HEK293 (cell line): ENCODE results near the gene TMOD1.
"Not testable (repeated sequence)": the region's sequence is repeated elsewhere in the genome, so short reads cannot be mapped to it uniquely, and the experiment has no call there.

ENCODE experiments used
- CTCF ChIA-PET: fragments of 350-600 bp; formaldehyde crosslinking; extraction: SDS; loops from one replicate; lab custom pipeline; 2021; ENCODE audit warnings: antibody characterized with exemption; lab: Yijun Ruan, JAX
- POLR2A ChIA-PET: fragments of 300-600 bp; formaldehyde crosslinking; extraction: SDS; loops from one replicate; lab custom pipeline; 2020; ENCODE audit warnings: antibody characterized with exemption, inconsistent platforms; lab: Yijun Ruan, JAX
- H3K27ac ChIP-seq: fragments of 200-500 bp; sonication (Bioruptor generic); 2 replicates; pipeline ENCODE4 v1.5.1; 2014; ENCODE audit warnings: low read depth, low read length, control low read depth, inconsistent platforms; ENCODE audit errors: extremely low read depth
- H3K36me3 ChIP-seq, 2 experiments: fragments of 200-500 bp in 1 of 2; sonication (Bioruptor generic) in 1 of 2; 1 replicate in 1 of 2; 2 replicates in 1 of 2; pipeline ENCODE4 v1.5.1; 2014 to 2017; ENCODE audit warnings: inconsistent platforms in 2 of 2, low read length in 2 of 2; ENCODE audit not compliant: control insufficient read depth in 2 of 2, insufficient read depth in 1 of 2
- H3K4me1 ChIP-seq: fragments of 200-500 bp; sonication (Bioruptor generic); 2 replicates; pipeline ENCODE4 v1.5.1; 2014; ENCODE audit warnings: mild to moderate bottlenecking, low read length, inconsistent platforms; ENCODE audit not compliant: control insufficient read depth, insufficient read depth
- H3K4me3 ChIP-seq: 2 replicates; pipeline ENCODE4 v1.5.1; 2011; ENCODE audit warnings: low read depth, mild to moderate bottlenecking, control low read depth, low read length, moderate library complexity
- H3K9me3 ChIP-seq: fragments of 200-500 bp; sonication (Bioruptor generic); 2 replicates; pipeline ENCODE4 v1.5.1; 2014; ENCODE audit warnings: low read depth, low read length, inconsistent platforms; ENCODE audit not compliant: control insufficient read depth, insufficient read depth
- GLI2 ChIP-seq: fragments of 450-650 bp; formaldehyde crosslinking; IDR thresholded peaks from 2 replicates; pipeline ENCODE4; 2017; ENCODE audit warnings: missing biosample characterization, missing genetic modification characterization, low read depth, borderline replicate concordance
- ZNF114 ChIP-seq: fragments of 450-650 bp; formaldehyde crosslinking; IDR thresholded peaks from 2 replicates; pipeline ENCODE4 v1.5.0; 2017; ENCODE audit warnings: missing biosample characterization, missing genetic modification characterization
- ZNF146 ChIP-seq: fragments of 450-650 bp; formaldehyde crosslinking; IDR thresholded peaks from 2 replicates; pipeline ENCODE4 v1.5.1; 2016; ENCODE audit warnings: missing biosample characterization, missing genetic modification characterization
- ZNF19 ChIP-seq: fragments of 450-650 bp; formaldehyde crosslinking; IDR thresholded peaks from 2 replicates; pipeline ENCODE4; 2016; ENCODE audit warnings: missing biosample characterization, missing genetic modification characterization, low read depth
- ZNF202 ChIP-seq: fragments of 450-650 bp; formaldehyde crosslinking; IDR thresholded peaks from 2 replicates; pipeline ENCODE4 v1.5.1; 2016; ENCODE audit warnings: missing biosample characterization, missing genetic modification characterization, borderline replicate concordance
- ZNF266 ChIP-seq: fragments of 450-650 bp; formaldehyde crosslinking; IDR thresholded peaks from 2 replicates; pipeline ENCODE4 v1.5.1; 2016; ENCODE audit warnings: missing biosample characterization, missing genetic modification characterization, low read depth
- ZNF335 ChIP-seq: fragments of 450-650 bp; formaldehyde crosslinking; conservative IDR thresholded peaks from 2 replicates; pipeline ENCODE4 v1.5.1; 2016; ENCODE audit warnings: missing biosample characterization, missing genetic modification characterization
- ZNF341 ChIP-seq: fragments of 450-650 bp; formaldehyde crosslinking; IDR thresholded peaks from 2 replicates; pipeline ENCODE4; 2016; ENCODE audit warnings: low read depth, missing biosample characterization, missing genetic modification characterization
- ZNF391 ChIP-seq: fragments of 450-650 bp; formaldehyde crosslinking; IDR thresholded peaks from 2 replicates; pipeline ENCODE4 v1.5.1; 2016; ENCODE audit warnings: low read depth, missing biosample characterization, missing genetic modification characterization, borderline replicate concordance
- ZNF585B ChIP-seq: fragments of 450-650 bp; formaldehyde crosslinking; IDR thresholded peaks from 2 replicates; pipeline ENCODE4 v1.5.1; 2016; ENCODE audit warnings: missing biosample characterization, missing genetic modification characterization
- ZNF623 ChIP-seq: fragments of 450-650 bp; formaldehyde crosslinking; IDR thresholded peaks from 2 replicates; pipeline ENCODE4 v1.5.1; 2016; ENCODE audit warnings: missing biosample characterization, missing genetic modification characterization
- TF ChIP-seq, protein P1 (sequence below): fragments of 450-650 bp; formaldehyde crosslinking; IDR thresholded peaks from 2 replicates; pipeline ENCODE4 v1.5.1; 2016; ENCODE audit warnings: missing biosample characterization, missing genetic modification characterization
- TF ChIP-seq, protein P2 (sequence below): fragments of 450-650 bp; formaldehyde crosslinking; IDR thresholded peaks from 2 replicates; pipeline ENCODE4 v1.5.1; 2016; ENCODE audit warnings: missing biosample characterization, missing genetic modification characterization
- TF ChIP-seq, protein P3 (sequence below): fragments of 450-650 bp; formaldehyde crosslinking; IDR thresholded peaks from 2 replicates; pipeline ENCODE4 v1.5.1; 2017; ENCODE audit warnings: missing biosample characterization, missing genetic modification characterization
- TF ChIP-seq, protein P4 (sequence below): fragments of 450-650 bp; formaldehyde crosslinking; IDR thresholded peaks from 2 replicates; pipeline ENCODE4 v1.5.1; 2016; ENCODE audit warnings: missing biosample characterization, missing genetic modification characterization

Gene TMOD1

DNA sequence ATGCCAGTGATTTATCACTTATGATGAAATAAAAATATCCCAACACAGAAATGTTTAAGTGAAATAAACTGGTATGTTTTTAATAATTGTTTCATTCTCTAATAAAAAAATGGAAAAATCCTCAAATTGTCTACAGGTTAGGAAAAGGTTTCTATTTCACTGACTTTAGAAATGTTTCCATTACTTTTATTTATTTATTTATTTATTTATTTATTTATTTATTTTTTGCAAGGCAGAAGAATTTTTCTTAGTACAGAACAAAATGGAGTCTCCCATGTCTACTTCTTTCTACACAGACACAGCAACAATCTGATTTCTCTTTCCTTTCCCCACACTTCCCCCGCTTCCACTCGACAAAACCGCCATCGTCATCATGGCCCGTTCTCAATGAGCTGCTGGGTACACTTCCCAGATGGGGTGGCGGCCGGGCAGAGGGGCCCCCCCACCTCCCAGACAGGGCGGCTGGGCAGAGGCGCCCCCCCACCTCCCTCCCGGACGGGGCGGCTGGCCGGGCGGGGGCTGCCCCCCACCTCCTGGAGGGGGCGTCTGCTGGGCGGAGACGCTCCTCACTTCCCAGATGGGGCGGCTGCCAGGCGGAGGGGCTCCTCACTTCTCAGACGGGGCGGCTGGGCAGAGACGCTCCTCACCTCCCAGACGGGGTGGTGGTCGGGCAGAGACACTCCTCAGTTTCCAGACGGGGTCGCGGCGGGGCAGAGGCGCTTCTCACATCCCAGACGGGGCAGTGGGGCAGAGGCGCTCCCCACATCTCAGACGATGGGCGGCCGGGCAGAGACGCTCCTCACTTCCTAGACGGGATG is 3.7 kb upstream of the TMOD1 start (continued):
- peak; percentile 70 for TF ChIP-seq ZNF623 (tag by site-specific recombination)
- 0 out of 2 replicates have a peak, but pooled peaks have one; percentile 12 for TF ChIP-seq ZNF19
- TF ChIP-seq, protein P1, sequence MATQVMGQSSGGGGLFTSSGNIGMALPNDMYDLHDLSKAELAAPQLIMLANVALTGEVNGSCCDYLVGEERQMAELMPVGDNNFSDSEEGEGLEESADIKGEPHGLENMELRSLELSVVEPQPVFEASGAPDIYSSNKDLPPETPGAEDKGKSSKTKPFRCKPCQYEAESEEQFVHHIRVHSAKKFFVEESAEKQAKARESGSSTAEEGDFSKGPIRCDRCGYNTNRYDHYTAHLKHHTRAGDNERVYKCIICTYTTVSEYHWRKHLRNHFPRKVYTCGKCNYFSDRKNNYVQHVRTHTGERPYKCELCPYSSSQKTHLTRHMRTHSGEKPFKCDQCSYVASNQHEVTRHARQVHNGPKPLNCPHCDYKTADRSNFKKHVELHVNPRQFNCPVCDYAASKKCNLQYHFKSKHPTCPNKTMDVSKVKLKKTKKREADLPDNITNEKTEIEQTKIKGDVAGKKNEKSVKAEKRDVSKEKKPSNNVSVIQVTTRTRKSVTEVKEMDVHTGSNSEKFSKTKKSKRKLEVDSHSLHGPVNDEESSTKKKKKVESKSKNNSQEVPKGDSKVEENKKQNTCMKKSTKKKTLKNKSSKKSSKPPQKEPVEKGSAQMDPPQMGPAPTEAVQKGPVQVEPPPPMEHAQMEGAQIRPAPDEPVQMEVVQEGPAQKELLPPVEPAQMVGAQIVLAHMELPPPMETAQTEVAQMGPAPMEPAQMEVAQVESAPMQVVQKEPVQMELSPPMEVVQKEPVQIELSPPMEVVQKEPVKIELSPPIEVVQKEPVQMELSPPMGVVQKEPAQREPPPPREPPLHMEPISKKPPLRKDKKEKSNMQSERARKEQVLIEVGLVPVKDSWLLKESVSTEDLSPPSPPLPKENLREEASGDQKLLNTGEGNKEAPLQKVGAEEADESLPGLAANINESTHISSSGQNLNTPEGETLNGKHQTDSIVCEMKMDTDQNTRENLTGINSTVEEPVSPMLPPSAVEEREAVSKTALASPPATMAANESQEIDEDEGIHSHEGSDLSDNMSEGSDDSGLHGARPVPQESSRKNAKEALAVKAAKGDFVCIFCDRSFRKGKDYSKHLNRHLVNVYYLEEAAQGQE (tag by site-specific recombination) = peak; percentile 72
- TF ChIP-seq, all 188 proteins: peak for 27; not testable (repeated sequence) for 161

DNA sequence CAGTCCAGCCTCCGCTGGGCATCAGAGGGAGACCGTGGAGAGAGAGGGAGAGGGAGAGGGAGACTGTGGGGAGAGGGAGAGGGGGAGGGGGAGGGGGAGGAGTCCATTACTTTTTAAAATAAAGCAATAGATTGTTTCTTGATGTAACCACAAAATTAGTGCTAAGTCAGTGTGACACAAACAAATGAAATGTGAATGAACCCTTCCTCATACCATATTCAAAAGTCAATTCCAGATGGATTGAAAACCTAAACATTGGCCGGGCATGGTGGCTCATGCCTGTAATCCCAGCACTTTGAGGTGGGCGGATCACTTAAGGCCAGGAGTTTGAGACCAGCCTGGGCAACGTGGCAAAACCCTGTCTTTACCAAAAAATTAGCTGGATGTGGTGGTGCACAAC is 2.6 kb upstream of the TMOD1 start:
- POLR2A ChIA-PET, H3K9me3 ChIP-seq, H3K27ac ChIP-seq, H3K4me1 ChIP-seq, H3K4me3 ChIP-seq: not testable (repeated sequence)
- CTCF ChIA-PET = interaction anchor here (0.6 kb wide), 1 partner anchor 1085 kb away, joined by 5 read pairs; no protein-coding TSS in a partner anchor
- H3K36me3 ChIP-seq = peaks cover 0 to 12% of the 10 kb centered on the region in 2 experiments; a peak in 1 of 3 replicates

DNA sequence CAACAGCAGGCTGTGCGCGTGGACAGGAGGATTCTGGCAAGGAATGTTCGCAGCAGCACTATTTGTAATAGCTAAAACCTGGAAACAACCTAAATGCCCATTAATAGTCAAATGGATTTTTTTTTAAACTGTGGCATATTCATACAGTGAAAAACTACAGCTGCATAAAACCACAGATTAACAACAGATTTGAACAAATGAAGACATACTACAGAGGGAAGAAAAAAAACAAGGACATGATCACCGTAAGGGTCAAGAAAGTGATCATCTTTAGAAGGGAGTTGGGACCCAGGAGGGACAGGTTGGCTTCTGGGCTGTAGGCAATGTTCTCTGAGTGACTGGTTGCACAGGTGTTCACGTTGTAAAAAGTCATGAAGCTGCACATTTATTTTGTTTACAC is 1.2 kb upstream of the TMOD1 start:
- TF ChIP-seq ZNF114 (no peak), ZNF391 (no peak), ZNF146 (tag by site-specific recombination) (no peak), ZNF266 (tag by site-specific recombination) (no peak), GLI2 (tag by site-specific recombination) (no peak), ZNF202 (tag by site-specific recombination) (no peak), ZNF585B (tag by site-specific recombination) (no peak), ZNF335 (tag by site-specific recombination) (no peak), ZNF341 (tag by site-specific recombination) (no peak)
- TF ChIP-seq, protein P2, sequence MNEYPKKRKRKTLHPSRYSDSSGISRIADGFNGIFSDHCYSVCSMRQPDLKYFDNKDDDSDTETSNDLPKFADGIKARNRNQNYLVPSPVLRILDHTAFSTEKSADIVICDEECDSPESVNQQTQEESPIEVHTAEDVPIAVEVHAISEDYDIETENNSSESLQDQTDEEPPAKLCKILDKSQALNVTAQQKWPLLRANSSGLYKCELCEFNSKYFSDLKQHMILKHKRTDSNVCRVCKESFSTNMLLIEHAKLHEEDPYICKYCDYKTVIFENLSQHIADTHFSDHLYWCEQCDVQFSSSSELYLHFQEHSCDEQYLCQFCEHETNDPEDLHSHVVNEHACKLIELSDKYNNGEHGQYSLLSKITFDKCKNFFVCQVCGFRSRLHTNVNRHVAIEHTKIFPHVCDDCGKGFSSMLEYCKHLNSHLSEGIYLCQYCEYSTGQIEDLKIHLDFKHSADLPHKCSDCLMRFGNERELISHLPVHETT (tag by site-specific recombination) = no peak
- TF ChIP-seq, protein P3, sequence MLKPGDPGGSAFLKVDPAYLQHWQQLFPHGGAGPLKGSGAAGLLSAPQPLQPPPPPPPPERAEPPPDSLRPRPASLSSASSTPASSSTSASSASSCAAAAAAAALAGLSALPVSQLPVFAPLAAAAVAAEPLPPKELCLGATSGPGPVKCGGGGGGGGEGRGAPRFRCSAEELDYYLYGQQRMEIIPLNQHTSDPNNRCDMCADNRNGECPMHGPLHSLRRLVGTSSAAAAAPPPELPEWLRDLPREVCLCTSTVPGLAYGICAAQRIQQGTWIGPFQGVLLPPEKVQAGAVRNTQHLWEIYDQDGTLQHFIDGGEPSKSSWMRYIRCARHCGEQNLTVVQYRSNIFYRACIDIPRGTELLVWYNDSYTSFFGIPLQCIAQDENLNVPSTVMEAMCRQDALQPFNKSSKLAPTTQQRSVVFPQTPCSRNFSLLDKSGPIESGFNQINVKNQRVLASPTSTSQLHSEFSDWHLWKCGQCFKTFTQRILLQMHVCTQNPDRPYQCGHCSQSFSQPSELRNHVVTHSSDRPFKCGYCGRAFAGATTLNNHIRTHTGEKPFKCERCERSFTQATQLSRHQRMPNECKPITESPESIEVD = no peak
- TF ChIP-seq, protein P4, sequence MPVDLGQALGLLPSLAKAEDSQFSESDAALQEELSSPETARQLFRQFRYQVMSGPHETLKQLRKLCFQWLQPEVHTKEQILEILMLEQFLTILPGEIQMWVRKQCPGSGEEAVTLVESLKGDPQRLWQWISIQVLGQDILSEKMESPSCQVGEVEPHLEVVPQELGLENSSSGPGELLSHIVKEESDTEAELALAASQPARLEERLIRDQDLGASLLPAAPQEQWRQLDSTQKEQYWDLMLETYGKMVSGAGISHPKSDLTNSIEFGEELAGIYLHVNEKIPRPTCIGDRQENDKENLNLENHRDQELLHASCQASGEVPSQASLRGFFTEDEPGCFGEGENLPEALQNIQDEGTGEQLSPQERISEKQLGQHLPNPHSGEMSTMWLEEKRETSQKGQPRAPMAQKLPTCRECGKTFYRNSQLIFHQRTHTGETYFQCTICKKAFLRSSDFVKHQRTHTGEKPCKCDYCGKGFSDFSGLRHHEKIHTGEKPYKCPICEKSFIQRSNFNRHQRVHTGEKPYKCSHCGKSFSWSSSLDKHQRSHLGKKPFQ (tag by site-specific recombination) = no peak

More for the DNA sequence above, 1.2 kb upstream of the TMOD1 start:
- Histone ChIP-seq H3K27ac (no peak overlapping the region), H3K4me1 (peaks cover 2% of the 10 kb centered on the region; the same call in 1 of the 2 replicates), H3K9me3 (no peaks in the 10 kb centered on the region), H3K36me3 (peaks cover 0 to 12% of the 10 kb centered on the region in 2 experiments; a peak in 1 of 3 replicates), H3K4me3 (no peak overlapping the region)
- POLR2A ChIA-PET = interaction anchor here (1.4 to 2.1 kb wide), 2 partner anchors 19 to 98 kb away, joined by 5 to 8 read pairs; no protein-coding TSS in a partner anchor
- CTCF ChIA-PET = interaction anchor here (0.6 to 4.8 kb wide), 10 partner anchors 12 to 127 kb away, joined by 3 to 45 read pairs (median 5); no protein-coding TSS in a partner anchor
